HuH-7 (cell line): ENCODE results near the gene GPR55.

ENCODE experiments used
- DNase-seq: peaks from one replicate; pipeline ENCODE4 v3.0.0; 2011; ENCODE audit warnings: low spot score

Gene GPR55

GRCh38 chr2:230919240-230919639 is 5.8 kb downstream of the GPR55 start:
- DNase-seq, result no peak

DNA sequence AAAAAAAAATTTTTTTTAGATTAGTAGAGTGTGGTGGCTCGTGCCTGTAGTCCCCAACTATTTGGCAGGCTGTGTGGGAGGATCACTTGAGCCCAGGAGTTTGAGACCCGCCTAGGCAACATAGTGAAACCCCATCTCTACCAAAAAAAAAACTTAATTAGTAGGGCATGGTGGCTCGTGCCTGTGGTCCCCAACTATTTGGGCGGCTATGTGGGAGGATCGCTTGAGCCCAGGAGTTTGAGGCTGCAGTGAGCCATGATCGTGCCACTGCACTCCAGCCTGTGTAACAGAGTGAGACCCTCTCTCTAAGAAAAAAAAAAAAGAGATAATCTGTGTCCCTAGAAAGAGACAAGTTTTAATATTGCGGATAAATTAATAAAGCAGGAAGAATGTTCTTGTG is 8.8 kb downstream of the GPR55 start:
- no peak for DNase-seq

- DNase-seq, result no peak
Measured at GRCh38 chr2:230915319-230915718, 9.7 kb downstream of the GPR55 start.

DNA sequence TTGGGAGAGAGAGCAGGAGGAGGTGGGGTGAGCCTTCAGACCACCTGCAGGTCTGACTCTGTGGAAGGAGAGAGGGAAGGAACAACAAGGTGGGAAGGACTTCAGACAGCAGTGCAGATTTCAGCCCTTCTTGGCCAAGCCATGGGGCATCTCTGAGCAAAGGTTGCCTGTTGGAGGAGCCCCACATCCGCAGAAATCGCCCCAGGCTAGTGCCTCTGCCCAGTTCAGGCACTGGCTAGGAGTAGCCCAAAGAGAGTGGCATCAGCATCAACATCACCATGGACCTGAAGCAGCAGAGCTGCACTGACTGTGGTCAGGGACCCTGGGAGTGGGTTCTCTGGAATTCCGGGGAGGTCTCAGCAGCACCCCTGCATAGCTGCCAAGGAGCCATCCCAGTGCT is 10.2 kb downstream of the GPR55 start:
- no peak for DNase-seq

DNA sequence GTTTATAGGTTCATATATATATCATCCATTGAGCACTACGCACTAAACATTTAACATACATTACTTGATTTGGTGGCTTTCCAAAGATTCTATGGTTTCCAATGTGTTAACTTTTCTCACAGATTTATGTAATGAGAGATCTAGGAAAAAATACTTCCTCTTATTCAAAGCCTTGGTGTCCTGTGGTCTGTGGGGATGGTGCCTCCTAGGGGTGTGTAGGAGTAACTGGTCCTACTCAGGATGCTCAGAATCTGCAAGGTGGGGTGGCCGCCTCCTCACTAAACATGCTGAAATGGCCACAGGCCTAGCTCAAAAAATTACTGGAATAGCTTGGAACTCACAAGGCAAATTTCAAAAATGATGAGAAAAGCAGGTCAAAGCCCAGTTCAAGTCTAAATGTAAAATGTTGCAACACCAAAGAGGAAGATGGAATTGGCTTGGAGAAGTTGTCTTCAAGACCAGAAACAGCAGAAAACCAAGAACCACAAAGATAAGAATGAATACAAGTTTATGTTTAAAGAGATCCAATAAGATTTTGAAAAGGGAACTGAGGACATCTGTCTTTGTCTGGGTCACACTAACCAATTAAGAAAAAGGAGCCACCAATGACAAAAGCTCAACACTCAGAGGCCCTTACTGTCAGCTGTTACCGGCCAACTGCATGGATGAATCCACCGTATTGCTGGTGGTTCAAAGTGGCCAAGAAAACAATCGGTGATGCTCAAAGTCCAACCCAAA is 11.5 kb downstream of the GPR55 start:
- no peak for DNase-seq

DNA sequence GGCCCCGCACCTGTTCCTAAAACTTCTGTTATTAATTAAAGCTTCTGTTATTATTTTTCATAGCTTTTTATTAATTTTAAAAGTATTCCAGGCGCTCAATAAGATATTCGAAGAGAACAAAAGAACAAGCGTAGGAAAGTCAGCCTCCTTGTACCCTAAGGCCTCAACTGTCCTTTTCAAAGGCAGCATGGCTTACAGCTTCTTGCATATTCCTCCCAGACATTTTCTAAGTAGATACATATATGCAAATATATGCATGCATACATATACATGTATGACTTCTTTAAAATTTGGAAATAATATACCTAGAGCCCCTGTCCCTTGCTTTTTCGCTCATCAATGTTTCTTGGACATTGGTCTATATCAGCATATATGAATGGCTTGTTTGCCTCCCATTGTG is 12.3 kb downstream of the GPR55 start:
- no peak for DNase-seq

DNA sequence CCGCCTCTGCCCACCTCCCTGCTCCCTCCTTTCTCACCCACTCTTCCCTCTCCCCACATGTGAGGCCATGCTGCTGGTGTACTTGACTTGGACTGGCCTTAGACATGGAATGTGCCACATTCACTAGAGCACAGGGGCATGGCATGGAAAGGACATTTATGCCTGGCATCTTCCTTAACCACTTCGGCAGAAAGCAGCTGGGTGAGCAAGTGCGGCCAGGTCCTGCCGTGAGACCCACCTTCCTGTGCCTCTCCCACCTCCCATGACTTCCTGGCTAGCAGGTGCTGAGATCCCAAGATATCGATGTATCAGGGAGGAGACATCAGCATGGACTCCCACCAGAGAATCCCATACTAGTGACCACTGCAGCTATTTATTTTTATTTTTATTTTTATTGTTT is 13.0 kb downstream of the GPR55 start:
- DNase-seq, result no peak

DNA sequence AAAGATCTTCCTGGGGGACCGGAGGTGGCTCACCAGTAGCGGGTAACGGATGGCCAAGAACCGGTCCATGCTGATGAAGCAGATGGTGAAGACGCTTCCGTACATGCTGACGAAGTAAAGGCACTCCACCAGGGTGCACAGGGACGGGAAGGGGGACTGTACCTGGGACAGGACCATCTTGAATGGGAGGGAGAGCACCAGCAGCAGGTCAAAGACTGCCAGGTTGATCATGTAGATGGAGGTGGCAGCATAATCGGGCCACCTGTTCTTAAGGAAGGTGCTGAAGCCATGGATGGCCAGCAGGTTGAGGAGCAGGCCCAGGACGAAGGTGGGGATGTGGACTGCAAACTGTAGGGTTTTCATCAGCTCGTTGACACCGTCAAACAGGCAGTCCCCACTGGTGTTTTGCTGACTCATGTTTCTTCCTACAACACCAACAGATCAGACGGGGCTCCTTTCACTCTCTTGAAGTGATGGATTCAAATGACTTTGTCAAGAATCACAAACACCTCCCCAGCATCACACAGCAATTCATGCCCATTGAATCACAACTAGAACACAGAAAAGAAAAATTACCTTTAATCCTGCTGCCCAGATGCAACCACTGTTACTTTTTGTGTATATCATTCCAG is 14.4 kb downstream of the GPR55 start:
- no peak for DNase-seq

- no peak for DNase-seq
Measured at GRCh38 chr2:230909841-230910545, 15.0 kb downstream of the GPR55 start.

DNA sequence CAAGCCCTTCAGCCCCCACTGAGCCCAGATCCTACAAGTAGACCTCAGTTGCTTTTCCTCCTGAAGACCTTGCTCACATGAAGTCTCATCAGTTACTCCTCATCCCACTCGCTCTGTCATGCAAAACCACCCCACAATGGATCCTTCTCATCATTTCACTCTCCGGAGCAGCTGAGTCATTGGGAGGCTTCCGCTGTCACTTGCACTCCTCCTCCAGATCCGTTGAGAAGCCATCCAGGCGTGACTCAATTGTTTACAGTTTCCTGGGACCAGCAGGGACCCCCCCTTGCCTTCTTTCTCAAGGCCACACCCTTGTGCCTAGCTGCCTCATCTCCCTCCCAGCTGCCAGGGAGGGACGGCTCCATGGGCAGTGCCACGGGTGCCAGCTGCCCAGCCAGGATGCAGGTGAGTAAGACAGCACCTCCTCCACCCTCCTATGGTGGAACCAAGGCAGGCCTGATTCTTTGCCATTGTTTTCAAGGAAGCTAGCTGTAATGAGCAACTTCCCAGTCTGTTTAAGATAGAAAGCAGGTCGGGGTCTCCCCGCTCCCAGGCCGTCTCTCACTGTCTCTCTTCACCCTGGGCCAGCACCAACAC is 16.3 kb downstream of the GPR55 start:
- DNase-seq, result no peak

GRCh38 chr2:230908092-230908594 is 16.9 kb downstream of the GPR55 start:
- DNase-seq, result no peak

GRCh38 chr2:230907361-230908091 is 17.5 kb downstream of the GPR55 start:
- DNase-seq, result no peak

DNA sequence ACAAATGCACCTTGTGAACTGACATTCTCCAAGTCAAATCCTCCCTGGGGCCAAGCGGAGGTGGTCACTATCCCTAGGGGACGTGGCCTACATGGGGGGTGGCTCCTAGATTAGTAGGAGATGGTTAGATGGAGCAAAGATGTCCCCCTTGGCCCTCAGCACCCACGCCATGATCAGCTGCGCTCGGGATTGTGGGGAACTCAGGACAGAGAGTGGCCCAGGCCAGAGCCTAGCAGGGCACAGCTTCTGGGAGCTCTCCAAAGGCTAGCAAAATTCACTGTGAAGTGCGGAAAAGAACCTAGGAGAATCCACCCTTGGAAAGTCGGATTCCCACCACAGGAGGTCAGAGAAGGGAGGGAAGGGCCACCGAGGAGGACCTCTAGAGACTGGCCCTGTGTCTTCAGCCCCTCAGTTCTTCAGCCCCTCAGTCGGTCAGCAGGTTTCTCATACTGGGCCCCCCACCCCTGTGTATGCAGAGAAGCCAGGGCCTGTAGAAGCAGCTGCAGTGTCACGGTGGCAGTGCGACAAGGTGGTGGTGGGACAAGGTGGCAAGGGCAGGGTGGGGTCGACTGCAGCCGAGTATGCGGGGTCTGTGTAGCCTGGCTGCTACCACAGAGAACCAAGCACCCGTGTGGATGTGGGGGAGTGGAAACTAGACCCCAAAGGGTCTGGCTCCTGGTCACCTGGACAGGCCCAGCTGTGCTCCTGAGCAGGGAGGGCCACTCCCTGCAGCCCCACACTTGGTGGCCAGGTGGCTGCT is 18.4 kb downstream of the GPR55 start:
- no peak for DNase-seq

DNA sequence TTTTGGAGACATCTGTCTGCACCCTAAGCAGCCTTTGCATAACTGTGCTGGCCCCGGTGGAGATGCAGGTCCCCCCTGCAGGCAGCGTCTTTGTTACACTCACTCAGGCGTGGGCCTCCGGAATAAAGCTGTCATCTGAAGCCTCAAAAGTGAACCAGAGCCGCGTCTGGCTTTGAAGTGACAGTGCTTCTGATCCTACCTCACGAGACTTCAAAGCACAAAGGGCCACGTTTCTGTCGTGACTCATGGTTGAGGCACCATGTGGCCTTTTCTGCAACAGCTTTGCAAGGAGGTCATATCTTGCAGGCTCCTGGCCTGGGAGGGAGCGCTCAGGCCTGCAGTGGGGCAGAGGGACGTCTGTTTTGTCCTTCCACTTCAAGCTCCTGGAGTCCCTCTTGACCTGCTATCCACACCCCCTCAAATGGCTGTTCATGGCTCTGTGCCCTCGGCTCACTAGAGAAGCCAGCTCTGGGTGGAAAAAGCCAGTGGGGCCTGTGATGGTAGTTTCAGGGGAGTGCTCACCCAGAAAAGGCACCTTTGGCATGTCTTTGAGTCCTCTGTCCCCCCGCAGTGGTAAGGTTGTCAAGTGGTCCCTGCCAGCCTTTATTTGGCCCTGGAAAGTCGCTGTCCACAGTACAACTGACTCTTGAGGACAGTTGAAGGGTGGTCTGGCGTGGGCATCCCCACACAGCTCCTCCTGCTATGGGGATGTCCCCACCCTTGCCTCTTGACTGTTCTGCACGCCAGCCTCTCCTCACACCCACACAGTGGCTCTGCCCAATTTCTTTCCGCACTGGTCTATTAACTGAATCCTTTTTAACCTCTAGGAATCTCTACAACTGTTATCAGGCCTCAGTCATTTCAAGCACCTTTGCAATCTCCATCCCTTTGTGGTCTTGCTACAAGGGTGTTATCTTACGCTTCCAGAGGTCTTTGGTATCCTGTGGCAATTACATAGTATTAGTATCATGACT is 19.3 kb downstream of the GPR55 start:
- DNase-seq, result no peak

- no peak for DNase-seq
Measured at GRCh38 chr2:230904856-230905447, 20.1 kb downstream of the GPR55 start.

- no peak for DNase-seq
Measured at GRCh38 chr2:230903231-230904150, 21.6 kb downstream of the GPR55 start.

- DNase-seq, result peak; percentile 69
Measured at GRCh38 chr2:230902180-230902899, 22.7 kb downstream of the GPR55 start.

- DNase-seq, result no peak
Measured at GRCh38 chr2:230901006-230901405, 24.0 kb downstream of the GPR55 start.
